ENCODE data around the gene ZNF569.
"Not testable (repeated sequence)": the region's sequence is repeated elsewhere in the genome, so short reads cannot be mapped to it uniquely, and the experiment has no call there.

The ZNF569 gene

GRCh38 chr19:37401078-37401477, 66.2 kb downstream of the ZNF569 start:
- no peak for DNase-seq (ENCODE audit: low spot score)

GRCh38 chr19:37391399-37391798, 75.8 kb downstream of the ZNF569 start:
- DNase-seq (ENCODE audit: low spot score), result not testable (repeated sequence)

- no peak for DNase-seq (ENCODE audit: low spot score)
Measured at GRCh38 chr19:37389234-37389633, 78.0 kb downstream of the ZNF569 start.

GRCh38 chr19:37370880-37371661, 96.2 kb downstream of the ZNF569 start, which contains the start of gene ZNF527:
ZNF527 (plus strand) TSS chr19:37371099; CDS start chr19:37374199, 3,100 bp downstream.
- DNase-seq (ENCODE audit: low spot score), result peak; percentile 97

- not testable (repeated sequence) for DNase-seq (ENCODE audit: low spot score)
Measured at GRCh38 chr19:37370386-37370879, 96.8 kb downstream of the ZNF569 start.

GRCh38 chr19:37362733-37363132, 104.5 kb downstream of the ZNF569 start:
- no peak for DNase-seq (ENCODE audit: low spot score)

- no peak for DNase-seq (ENCODE audit: low spot score)
Measured at GRCh38 chr19:37361994-37362393, 105.2 kb downstream of the ZNF569 start.

All from hepatic stellate cell (primary cell).